ENCODE measurements around the gene PDE4D.

PDE4D gene

DNA sequence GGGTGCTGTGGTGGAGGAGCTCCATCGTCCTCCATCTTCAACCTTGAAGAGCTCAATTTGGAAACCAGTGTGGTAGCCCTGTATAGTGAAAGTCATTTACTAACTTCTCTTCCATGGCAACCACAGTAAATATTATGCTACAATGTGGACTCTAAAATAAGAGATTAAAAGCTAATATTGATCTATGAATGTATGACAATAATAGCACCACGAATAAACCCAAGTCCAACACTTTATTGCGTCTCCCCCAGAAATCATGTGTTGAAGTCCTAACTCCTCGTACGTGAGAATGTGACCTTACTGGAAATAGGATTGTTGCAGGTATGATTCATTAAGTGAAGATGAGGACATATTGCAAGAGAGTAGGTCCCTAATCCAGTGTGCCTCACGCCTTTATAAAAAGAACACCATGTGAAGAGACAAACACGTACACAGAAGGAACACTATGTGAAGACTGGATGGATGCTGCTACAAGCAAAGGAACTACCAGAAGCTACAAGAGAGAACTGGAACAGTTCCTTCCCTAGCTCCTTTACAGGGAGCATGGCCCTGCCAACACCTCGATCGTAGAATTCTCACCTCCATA is 276.2 kb downstream of the PDE4D start:
- Mint-ChIP-seq H3K4me3 (no peak overlapping the region), H3K9me3 (peaks cover 18% of the 10 kb centered on the region), H3K27ac (no peak overlapping the region), H3K36me3 (ENCODE audit: low read depth) (peaks cover 7% of the 10 kb centered on the region), H3K4me1 (ENCODE audit: low read depth) (peaks cover 9% of the 10 kb centered on the region), H3K27me3 (ENCODE audit: low read depth) (no peaks in the 10 kb centered on the region)

DNA sequence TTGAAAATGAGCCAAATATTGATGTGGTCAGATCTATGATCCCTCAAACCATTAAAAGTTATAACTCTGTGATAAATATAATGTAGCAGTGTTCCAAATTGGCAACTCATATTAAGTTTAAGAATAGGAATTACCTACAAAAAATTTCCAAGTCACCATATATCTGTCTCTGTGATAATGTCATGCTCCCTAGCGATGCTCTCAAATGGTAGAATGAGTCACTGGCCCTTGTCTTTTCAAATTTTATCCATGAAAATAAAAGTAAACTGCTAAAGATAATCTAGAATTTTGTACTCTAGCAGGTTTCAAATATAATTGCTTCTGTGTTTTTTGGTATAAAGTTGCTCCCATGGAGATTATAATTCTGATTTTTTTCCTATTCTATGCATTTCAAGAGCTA is 277.1 kb downstream of the PDE4D start:
- Mint-ChIP-seq H3K4me3 (no peak overlapping the region), H3K27me3 (ENCODE audit: low read depth) (no peaks in the 10 kb centered on the region), H3K27ac (no peak overlapping the region)

DNA sequence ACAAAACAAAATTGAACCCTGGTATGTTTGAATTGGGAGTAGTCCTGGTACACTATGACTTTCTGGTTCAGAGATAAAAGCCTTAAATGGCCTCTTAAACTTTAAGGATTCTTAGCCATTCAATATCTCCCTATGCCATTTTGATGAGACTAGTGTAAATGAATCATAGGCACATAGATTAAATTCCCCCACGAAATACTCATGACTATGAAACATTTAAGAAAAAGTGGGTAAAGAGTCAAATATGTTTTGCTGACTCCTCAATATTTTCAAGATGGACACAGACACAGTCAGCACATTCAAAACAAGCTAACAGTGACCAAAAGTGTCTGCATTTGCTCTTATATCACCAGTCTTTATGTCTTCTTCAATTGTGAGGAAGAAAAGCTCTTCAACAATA is 278.3 kb downstream of the PDE4D start:
- Mint-ChIP-seq H3K4me1 (ENCODE audit: low read depth) (peaks cover 15% of the 10 kb centered on the region), H3K36me3 (ENCODE audit: low read depth) (peaks cover 11% of the 10 kb centered on the region), H3K27ac (no peak overlapping the region), H3K27me3 (ENCODE audit: low read depth) (no peaks in the 10 kb centered on the region), H3K4me3 (no peak overlapping the region), H3K9me3 (peaks cover 18% of the 10 kb centered on the region)

More for the DNA sequence above, 277.1 kb downstream of the PDE4D start:
- Mint-ChIP-seq H3K4me1 (ENCODE audit: low read depth) (peaks cover 11% of the 10 kb centered on the region), H3K36me3 (ENCODE audit: low read depth) (peaks cover 9% of the 10 kb centered on the region), H3K9me3 (peaks cover 18% of the 10 kb centered on the region)

DNA sequence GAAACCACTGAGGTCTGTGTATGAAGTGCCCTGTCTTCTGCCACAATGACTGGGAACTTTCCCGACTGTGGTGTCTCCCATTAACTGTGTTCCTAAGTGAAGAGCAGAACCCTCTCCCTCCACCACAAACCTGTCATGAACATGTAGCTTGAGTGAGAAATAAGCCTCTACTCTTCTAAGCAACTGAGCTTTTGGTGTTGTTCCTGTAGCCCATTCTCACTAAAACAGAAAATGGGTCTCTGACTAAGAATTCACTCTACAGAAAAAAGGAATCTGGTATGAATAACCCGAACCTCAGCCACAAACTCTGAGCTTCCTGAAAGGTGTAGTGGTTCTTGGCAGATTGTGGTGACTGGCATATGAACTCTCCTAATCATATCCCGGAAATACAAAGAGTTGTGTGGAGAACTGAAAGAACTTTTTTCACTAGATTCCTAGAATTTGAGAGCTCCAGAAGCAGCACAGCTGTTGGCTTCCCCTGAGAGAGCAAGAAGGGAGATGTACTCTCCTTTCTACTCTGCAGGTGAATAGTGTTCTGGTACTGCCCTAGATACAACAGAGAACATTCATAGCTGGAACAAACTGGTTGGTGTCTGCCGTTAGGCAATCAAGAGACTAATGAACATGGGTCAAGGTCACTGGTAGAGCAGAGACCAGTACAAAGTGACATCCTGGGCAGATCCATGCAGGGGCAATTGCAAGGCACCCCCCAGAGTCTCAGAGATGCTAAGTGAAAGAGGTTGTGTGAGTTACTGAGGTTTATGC is 283.8 kb downstream of the PDE4D start:
- Mint-ChIP-seq H3K4me1 (ENCODE audit: low read depth) (peaks cover 38% of the 10 kb centered on the region), H3K4me3 (peak overlapping the region; percentile 29), H3K9me3 (peaks cover 15% of the 10 kb centered on the region), H3K27ac (peak overlapping the region; percentile 89), H3K36me3 (ENCODE audit: low read depth) (peaks cover 5% of the 10 kb centered on the region), H3K27me3 (ENCODE audit: low read depth) (no peaks in the 10 kb centered on the region)

DNA sequence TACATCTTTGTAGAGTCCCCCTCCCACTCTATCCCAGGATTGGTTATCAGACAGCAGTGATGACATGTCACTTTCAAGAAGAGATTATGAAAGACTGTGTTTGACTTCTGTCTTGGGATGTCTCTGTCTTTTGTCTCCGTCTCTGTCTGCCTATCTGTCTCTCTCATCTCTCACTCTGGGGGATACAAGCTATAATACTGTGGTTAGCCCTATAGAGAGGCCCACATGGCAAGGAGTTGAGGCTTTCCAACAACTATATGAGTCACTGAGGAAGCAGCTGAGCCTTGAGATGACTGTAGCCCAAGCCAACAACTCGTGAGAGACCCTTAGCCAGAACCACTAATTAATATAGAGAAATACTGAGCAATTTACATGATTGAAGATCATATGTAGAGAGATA is 284.8 kb downstream of the PDE4D start:
- peaks cover 4% of the 10 kb centered on the region for H3K27me3 Mint-ChIP-seq (ENCODE audit: low read depth)
- peaks cover 38% of the 10 kb centered on the region for H3K4me1 Mint-ChIP-seq (ENCODE audit: low read depth)
- H3K36me3 Mint-ChIP-seq (ENCODE audit: low read depth): peaks cover 5% of the 10 kb centered on the region
- H3K4me3 Mint-ChIP-seq: peak overlapping the region; percentile 58
- H3K27ac Mint-ChIP-seq: peak overlapping the region; percentile 89
- H3K9me3 Mint-ChIP-seq: peaks cover 21% of the 10 kb centered on the region

DNA sequence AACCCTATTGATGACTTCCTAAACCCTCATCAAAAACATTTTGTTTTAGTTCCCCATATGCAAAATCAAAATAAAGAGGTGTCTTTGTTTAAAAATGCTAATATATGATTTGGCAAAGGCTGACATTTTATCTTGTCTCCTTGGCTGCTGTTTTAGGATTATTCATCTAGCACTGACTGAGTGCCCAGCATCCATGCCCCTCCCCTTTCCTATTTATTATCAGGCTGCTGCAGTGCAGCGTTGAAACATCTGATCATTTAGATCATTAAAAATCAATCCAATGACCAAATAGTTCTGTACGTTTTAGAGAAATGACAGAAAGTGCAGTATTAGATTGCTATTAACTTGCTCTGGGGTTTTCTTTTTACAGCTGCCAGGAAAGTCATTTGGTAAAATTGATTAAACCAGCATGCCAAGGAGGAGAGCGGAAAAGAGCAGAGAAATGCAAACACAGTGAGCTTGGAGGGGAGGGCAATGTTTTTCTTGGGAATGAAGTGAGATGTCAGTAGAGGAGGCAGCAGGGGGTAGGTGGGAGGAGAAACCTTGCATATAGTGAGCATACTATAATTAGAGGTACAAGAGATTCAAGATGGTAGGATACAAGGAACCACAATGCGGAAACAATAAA is 286.3 kb downstream of the PDE4D start:
- peak overlapping the region; percentile 12 for H3K27ac Mint-ChIP-seq
- H3K36me3 Mint-ChIP-seq (ENCODE audit: low read depth): peaks cover 5% of the 10 kb centered on the region
- H3K4me1 Mint-ChIP-seq (ENCODE audit: low read depth): peaks cover 32% of the 10 kb centered on the region
- H3K4me3 Mint-ChIP-seq: no peak overlapping the region
- H3K27me3 Mint-ChIP-seq (ENCODE audit: low read depth): peaks cover 10% of the 10 kb centered on the region
- H3K9me3 Mint-ChIP-seq: peaks cover 15% of the 10 kb centered on the region

DNA sequence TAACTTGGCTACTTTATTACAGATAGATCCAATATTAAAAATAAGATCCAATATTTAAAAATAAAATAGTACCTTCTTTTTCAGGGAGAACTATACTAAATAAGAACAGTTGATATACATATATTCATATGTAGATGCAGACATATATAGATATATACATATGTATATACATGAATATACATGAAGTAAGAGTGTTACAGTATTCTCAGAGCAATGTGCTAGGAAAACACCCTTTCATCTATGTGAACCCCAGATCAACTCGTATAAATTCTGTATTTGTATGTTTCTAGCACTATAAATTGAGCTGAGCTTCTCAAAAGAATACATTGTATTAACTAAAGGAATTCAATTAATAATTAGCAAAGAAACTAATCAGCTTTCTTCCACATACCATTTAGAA is 287.6 kb downstream of the PDE4D start:
- Mint-ChIP-seq H3K27me3 (ENCODE audit: low read depth) (peaks cover 10% of the 10 kb centered on the region), H3K36me3 (ENCODE audit: low read depth) (peaks cover 2% of the 10 kb centered on the region), H3K4me1 (ENCODE audit: low read depth) (peaks cover 31% of the 10 kb centered on the region), H3K9me3 (peaks cover 15% of the 10 kb centered on the region), H3K4me3 (no peak overlapping the region), H3K27ac (no peak overlapping the region)

DNA sequence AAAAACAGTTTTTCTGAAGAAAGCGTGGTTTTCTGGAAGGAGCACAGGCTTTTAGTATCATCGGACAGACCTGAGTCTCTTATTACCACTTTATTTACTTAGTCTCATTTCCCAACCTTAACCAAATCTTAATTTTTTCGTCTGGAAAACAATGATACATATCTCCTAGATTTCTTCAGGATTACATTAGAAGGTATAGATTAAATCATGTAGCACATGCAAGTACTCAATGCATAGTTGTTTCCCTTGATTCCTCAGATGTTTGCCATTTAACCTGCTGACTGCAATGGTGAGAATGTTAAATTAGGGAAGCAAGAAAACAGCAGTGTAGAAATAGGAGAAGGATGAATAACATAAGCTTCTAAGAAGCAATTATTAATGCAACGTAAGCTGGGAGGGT is 289.4 kb downstream of the PDE4D start:
- no peak overlapping the region for H3K4me3 Mint-ChIP-seq
- H3K4me1 Mint-ChIP-seq (ENCODE audit: low read depth): peaks cover 16% of the 10 kb centered on the region
- H3K9me3 Mint-ChIP-seq: peaks cover 15% of the 10 kb centered on the region
- peaks cover 10% of the 10 kb centered on the region for H3K27me3 Mint-ChIP-seq (ENCODE audit: low read depth)
- H3K27ac Mint-ChIP-seq: no peak overlapping the region
- peaks cover 3% of the 10 kb centered on the region for H3K36me3 Mint-ChIP-seq (ENCODE audit: low read depth)

DNA sequence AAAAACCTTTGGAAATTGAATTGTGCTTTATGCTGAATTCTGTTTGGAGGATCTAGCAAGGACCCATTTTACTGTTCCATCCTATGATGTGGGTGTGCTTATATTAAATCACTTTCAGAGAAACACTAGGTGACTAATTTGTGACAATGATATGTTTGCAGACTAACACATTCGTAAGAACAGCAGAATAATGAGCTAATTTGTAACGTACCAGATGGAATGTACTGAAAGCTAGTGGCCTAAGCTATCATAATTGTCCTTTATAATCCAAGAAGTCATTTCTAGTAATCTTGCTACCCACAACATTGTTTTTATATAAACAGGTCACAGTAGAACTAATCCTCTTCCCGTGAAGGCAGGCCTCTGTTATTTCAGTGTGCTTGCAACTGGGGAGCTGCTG is 292.5 kb downstream of the PDE4D start:
- Mint-ChIP-seq H3K4me1 (ENCODE audit: low read depth) (peaks cover 10% of the 10 kb centered on the region), H3K27me3 (ENCODE audit: low read depth) (peaks cover 10% of the 10 kb centered on the region), H3K27ac (no peak overlapping the region), H3K36me3 (ENCODE audit: low read depth) (peaks cover 3% of the 10 kb centered on the region), H3K4me3 (no peak overlapping the region), H3K9me3 (peaks cover 11% of the 10 kb centered on the region)

DNA sequence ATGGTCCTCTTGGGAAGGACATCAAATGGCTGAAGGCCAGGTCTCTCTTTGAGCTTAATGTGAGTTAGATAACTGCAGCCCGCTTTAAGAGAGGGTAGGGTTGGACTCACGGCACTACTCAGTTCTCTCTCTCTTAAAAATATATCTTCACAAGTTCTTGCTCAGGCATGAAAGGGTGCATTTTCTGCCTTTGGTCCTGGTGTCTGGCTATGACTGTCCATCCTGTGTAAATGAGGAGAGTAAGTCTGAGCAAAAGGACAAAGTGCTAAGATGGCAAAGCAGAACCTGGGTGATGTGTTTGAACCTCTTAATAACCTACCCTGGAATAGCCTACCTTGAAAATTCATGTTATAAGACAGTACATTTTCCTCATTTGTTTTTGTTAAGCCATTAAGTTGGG is 293.4 kb downstream of the PDE4D start:
- Mint-ChIP-seq H3K27me3 (ENCODE audit: low read depth) (peaks cover 10% of the 10 kb centered on the region), H3K36me3 (ENCODE audit: low read depth) (peaks cover 6% of the 10 kb centered on the region), H3K27ac (no peak overlapping the region), H3K4me3 (no peak overlapping the region), H3K4me1 (ENCODE audit: low read depth) (peaks cover 12% of the 10 kb centered on the region), H3K9me3 (peaks cover 15% of the 10 kb centered on the region)

DNA sequence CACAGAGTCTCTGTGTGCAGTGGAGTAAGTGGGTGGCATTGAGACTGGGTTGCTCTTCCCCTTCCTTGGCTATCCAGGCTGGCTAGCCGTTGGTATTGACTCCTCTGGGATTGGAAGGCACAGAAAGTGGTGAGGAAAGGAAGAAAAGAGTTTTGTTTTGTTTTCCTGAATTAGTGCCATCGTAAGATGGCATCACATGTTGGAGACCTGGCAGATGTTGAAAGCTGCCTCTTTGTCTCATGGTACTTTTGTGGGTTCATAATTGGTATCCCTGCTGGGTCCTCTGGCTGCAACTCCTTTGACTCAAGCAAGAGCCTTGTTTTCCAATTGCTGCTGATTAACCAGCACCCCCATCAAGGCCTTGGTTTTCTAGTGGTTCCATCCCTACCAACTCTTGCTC is 293.8 kb downstream of the PDE4D start:
- peaks cover 12% of the 10 kb centered on the region for H3K4me1 Mint-ChIP-seq (ENCODE audit: low read depth)
- no peak overlapping the region for H3K4me3 Mint-ChIP-seq
- H3K27me3 Mint-ChIP-seq (ENCODE audit: low read depth): peaks cover 10% of the 10 kb centered on the region
- H3K9me3 Mint-ChIP-seq: peaks cover 15% of the 10 kb centered on the region
- H3K27ac Mint-ChIP-seq: no peak overlapping the region
- H3K36me3 Mint-ChIP-seq (ENCODE audit: low read depth): peaks cover 6% of the 10 kb centered on the region

DNA sequence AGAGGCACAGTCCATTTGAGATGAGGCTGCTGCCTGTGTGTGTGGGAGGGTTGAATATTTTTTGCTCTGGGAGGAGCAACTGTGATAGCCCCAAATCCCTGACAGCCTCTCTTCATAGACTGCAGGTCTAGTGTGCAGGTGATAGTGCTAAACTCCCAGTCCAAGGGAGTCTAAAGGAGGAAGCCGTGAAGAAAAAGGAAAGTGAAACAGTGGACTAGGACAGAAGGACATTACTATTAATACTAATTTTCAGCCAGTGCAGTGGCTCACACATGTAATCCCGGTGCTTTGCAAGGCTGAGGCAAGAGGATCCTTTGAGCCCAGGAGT is 295.0 kb downstream of the PDE4D start:
- Mint-ChIP-seq H3K4me3 (no peak overlapping the region), H3K27ac (no peak overlapping the region), H3K36me3 (ENCODE audit: low read depth) (peaks cover 9% of the 10 kb centered on the region), H3K4me1 (ENCODE audit: low read depth) (peaks cover 14% of the 10 kb centered on the region), H3K9me3 (peaks cover 8% of the 10 kb centered on the region), H3K27me3 (ENCODE audit: low read depth) (peaks cover 6% of the 10 kb centered on the region)

DNA sequence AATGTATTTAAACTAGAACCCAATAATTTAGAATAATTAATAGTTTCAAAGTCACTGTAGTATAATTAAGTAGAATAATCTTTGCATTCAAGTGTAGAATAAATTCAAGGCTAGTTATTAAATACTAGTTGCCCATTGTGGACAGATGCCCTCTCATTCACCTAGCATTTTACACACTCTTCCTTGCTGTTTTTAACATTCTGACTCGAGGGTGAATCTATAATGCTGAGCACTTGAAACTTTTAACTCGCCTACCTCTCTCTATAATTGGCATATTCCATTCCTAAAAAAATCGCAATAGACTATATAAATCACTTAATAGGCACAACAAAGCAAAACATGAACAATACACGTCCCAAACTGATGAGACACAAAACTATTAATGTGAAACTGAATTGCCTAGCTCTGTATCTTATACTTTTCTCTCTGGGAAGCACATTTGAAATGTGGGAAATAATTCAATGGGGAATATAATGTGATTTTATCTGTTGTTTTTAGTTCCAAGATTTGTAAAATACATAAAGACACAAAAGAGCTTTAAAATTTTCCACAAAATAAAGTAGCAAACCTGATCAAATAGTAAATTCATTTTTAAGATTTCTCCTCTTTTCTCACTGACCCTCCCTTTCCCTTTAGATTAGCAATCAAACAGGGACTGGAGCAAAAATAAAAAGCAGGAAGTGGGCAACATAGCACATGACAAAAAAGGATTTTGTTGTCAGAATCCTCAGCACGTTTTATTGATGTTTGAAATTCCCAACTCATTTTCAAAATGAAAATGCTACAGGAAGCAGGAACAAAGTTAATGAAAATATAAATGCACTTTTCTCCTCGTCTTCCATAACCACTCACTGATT is 295.6 kb downstream of the PDE4D start:
- H3K27ac Mint-ChIP-seq: no peak overlapping the region
- H3K4me1 Mint-ChIP-seq (ENCODE audit: low read depth): peaks cover 18% of the 10 kb centered on the region
- H3K36me3 Mint-ChIP-seq (ENCODE audit: low read depth): peaks cover 9% of the 10 kb centered on the region
- peaks cover 5% of the 10 kb centered on the region for H3K27me3 Mint-ChIP-seq (ENCODE audit: low read depth)
- no peak overlapping the region for H3K4me3 Mint-ChIP-seq
- peaks cover 8% of the 10 kb centered on the region for H3K9me3 Mint-ChIP-seq

DNA sequence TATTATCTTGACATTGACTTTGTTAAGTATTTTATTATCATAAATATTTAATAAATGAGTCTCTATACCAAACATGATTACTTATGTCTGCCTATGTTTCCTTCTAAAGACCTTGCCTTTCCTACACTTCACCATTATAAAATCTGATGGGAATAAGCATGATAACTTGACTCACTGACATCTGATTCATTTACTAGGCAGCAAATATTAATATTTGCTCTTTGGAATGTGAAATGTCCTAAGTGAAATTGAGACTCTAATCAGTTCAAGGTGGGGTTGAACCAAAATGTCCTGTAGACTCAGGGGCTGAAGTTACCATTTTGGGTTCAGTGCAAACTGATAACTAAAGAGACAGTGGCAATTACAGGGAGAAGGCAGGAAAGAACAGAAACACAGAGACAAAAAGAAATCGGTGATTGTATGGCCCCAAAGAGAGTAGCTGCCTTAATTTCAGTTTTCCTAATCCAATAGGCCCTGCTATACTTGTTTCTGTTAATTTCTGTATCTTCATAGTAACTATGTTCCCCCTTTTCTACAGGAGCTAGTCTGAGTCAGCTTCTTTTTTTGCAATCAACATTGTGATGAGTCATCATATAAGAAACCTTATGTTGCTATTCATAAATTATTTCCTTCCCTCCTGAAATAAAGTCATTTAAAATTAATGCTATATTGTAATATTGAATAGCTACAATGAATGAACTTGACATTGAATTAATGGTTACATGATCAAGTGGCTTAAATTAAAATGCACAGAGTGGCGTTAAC is 296.8 kb downstream of the PDE4D start:
- H3K27me3 Mint-ChIP-seq (ENCODE audit: low read depth): no peaks in the 10 kb centered on the region
- H3K27ac Mint-ChIP-seq: no peak overlapping the region
- peaks cover 4% of the 10 kb centered on the region for H3K9me3 Mint-ChIP-seq
- H3K36me3 Mint-ChIP-seq (ENCODE audit: low read depth): peaks cover 7% of the 10 kb centered on the region
- no peak overlapping the region for H3K4me3 Mint-ChIP-seq
- peaks cover 23% of the 10 kb centered on the region for H3K4me1 Mint-ChIP-seq (ENCODE audit: low read depth)

Measured in T-helper 1 cell treated with Interleukin-12 subunit alpha and Interleukin-12 subunit beta and Interleukin-4 antibody, amounts not matched to agents 30 μg/mL and 1 μg/mL, for 36 hours (primary cell).